ENCODE measurements around the gene IGF2R.
"Not testable (repeated sequence)": the region's sequence is repeated elsewhere in the genome, so short reads cannot be mapped to it uniquely, and the experiment has no call there.

IGF2R gene

GRCh38 chr6:160079686-160080043 lies 110.8 kb downstream of the IGF2R start:
- Mint-ChIP-seq H3K9me3 (no peaks in the 10 kb centered on the region), H3K36me3 (ENCODE audit: insufficient read depth) (peaks cover 69% of the 10 kb centered on the region), H3K27me3 (no peaks in the 10 kb centered on the region), H3K27ac (no peak overlapping the region), H3K4me1 (ENCODE audit: low read depth in 2 of 2) (peaks cover 5% of the 10 kb centered on the region in 2 donors), H3K4me3 (no peak overlapping the region)
- no peak for ATAC-seq (replicated peaks)
- DNase-seq, result no peak

GRCh38 chr6:160080097-160080496 lies 111.2 kb downstream of the IGF2R start:
- no peak for DNase-seq
- H3K4me3 Mint-ChIP-seq, result no peak overlapping the region
- H3K36me3 Mint-ChIP-seq (ENCODE audit: insufficient read depth), result peaks cover 70% of the 10 kb centered on the region
- no peak for ATAC-seq (replicated peaks)
- H3K27me3 Mint-ChIP-seq, result no peaks in the 10 kb centered on the region
- peaks cover 6 to 7% of the 10 kb centered on the region in 2 donors for H3K4me1 Mint-ChIP-seq (ENCODE audit: low read depth in 2 of 2)
- H3K27ac Mint-ChIP-seq, result no peak overlapping the region
- no peaks in the 10 kb centered on the region for H3K9me3 Mint-ChIP-seq

- Mint-ChIP-seq H3K4me1 (ENCODE audit: low read depth in 2 of 2) (peaks cover 15 to 16% of the 10 kb centered on the region in 2 donors), H3K27ac (no peak overlapping the region), H3K27me3 (no peaks in the 10 kb centered on the region), H3K4me3 (no peak overlapping the region), H3K9me3 (no peaks in the 10 kb centered on the region), H3K36me3 (ENCODE audit: insufficient read depth) (peaks cover 73% of the 10 kb centered on the region)
- ATAC-seq (replicated peaks) (no peak), DNase-seq (no peak)
These were observed 112.5 kb downstream of the IGF2R start for GRCh38 chr6:160081398-160081797.

- H3K9me3 Mint-ChIP-seq, result no peaks in the 10 kb centered on the region
- no peak overlapping the region for H3K4me3 Mint-ChIP-seq
- ATAC-seq (replicated peaks), result no peak
- H3K4me1 Mint-ChIP-seq (ENCODE audit: low read depth in 2 of 2), result peaks cover 15 to 16% of the 10 kb centered on the region in 2 donors
- peak overlapping the region; percentile 72 to 73 for H3K27ac Mint-ChIP-seq
- peaks cover 77% of the 10 kb centered on the region for H3K36me3 Mint-ChIP-seq (ENCODE audit: insufficient read depth)
- DNase-seq, result no peak
- H3K27me3 Mint-ChIP-seq, result no peaks in the 10 kb centered on the region
These were observed 113.7 kb downstream of the IGF2R start for GRCh38 chr6:160082627-160083026.

- Mint-ChIP-seq H3K9me3 (no peaks in the 10 kb centered on the region), H3K27me3 (no peaks in the 10 kb centered on the region), H3K4me1 (ENCODE audit: low read depth in 2 of 2) (peaks cover 15 to 16% of the 10 kb centered on the region in 2 donors), H3K27ac (peak overlapping the region; percentile 66 to 68), H3K4me3 (peak overlapping the region in 1 of 2 donors; percentile 32), H3K36me3 (ENCODE audit: insufficient read depth) (peaks cover 91% of the 10 kb centered on the region)
- DNase-seq (no peak), ATAC-seq (replicated peaks) (no peak)
These were observed 115.4 kb downstream of the IGF2R start for GRCh38 chr6:160084198-160084776.

- Mint-ChIP-seq H3K4me1 (ENCODE audit: low read depth in 2 of 2) (peaks cover 15 to 16% of the 10 kb centered on the region in 2 donors), H3K36me3 (ENCODE audit: insufficient read depth) (peaks cover 92% of the 10 kb centered on the region), H3K4me3 (peak overlapping the region in 1 of 2 donors; percentile 17), H3K9me3 (no peaks in the 10 kb centered on the region), H3K27ac (peak overlapping the region in 1 of 2 donors; percentile 72), H3K27me3 (no peaks in the 10 kb centered on the region)
- DNase-seq (no peak), ATAC-seq (replicated peaks) (no peak)
These were observed 116.3 kb downstream of the IGF2R start for GRCh38 chr6:160085226-160085625.

- Mint-ChIP-seq H3K36me3 (ENCODE audit: insufficient read depth) (peaks cover 89% of the 10 kb centered on the region), H3K9me3 (no peaks in the 10 kb centered on the region), H3K27ac (peak overlapping the region; percentile 49 to 72), H3K4me1 (ENCODE audit: low read depth in 2 of 2) (peaks cover 15 to 16% of the 10 kb centered on the region in 2 donors), H3K27me3 (no peaks in the 10 kb centered on the region), H3K4me3 (peak overlapping the region in 1 of 2 donors; percentile 17)
- DNase-seq (no peak), ATAC-seq (replicated peaks) (peak; percentile 59)
These were observed 117.0 kb downstream of the IGF2R start for GRCh38 chr6:160085713-160086505.

GRCh38 chr6:160086754-160087153 lies 117.9 kb downstream of the IGF2R start:
- H3K36me3 Mint-ChIP-seq (ENCODE audit: insufficient read depth), result peaks cover 86% of the 10 kb centered on the region
- ATAC-seq (replicated peaks), result no peak

GRCh38 chr6:160088069-160088783 lies 119.3 kb downstream of the IGF2R start:
- Mint-ChIP-seq H3K36me3 (ENCODE audit: insufficient read depth) (peaks cover 81% of the 10 kb centered on the region), H3K4me1 (ENCODE audit: low read depth in 2 of 2) (peaks cover 15 to 16% of the 10 kb centered on the region in 2 donors), H3K27ac (peak overlapping the region in 1 of 2 donors; percentile 53), H3K4me3 (no peak overlapping the region), H3K27me3 (no peaks in the 10 kb centered on the region), H3K9me3 (no peaks in the 10 kb centered on the region)
- ATAC-seq (replicated peaks) (no peak), DNase-seq (no peak)

More at GRCh38 chr6:160086754-160087153, 117.9 kb downstream of the IGF2R start:
- H3K27ac Mint-ChIP-seq, result peak overlapping the region in 1 of 2 donors; percentile 49
- H3K4me1 Mint-ChIP-seq (ENCODE audit: low read depth in 2 of 2), result peaks cover 15 to 16% of the 10 kb centered on the region in 2 donors
- no peak for DNase-seq
- H3K27me3 Mint-ChIP-seq, result no peaks in the 10 kb centered on the region
- no peaks in the 10 kb centered on the region for H3K9me3 Mint-ChIP-seq
- H3K4me3 Mint-ChIP-seq, result no peak overlapping the region

GRCh38 chr6:160088784-160089533 lies 120.1 kb downstream of the IGF2R start:
- peaks cover 14 to 15% of the 10 kb centered on the region in 2 donors for H3K4me1 Mint-ChIP-seq (ENCODE audit: low read depth in 2 of 2)
- DNase-seq, result no peak
- no peak overlapping the region for H3K27ac Mint-ChIP-seq
- no peak overlapping the region for H3K4me3 Mint-ChIP-seq
- no peak for ATAC-seq (replicated peaks)
- no peaks in the 10 kb centered on the region for H3K9me3 Mint-ChIP-seq
- H3K36me3 Mint-ChIP-seq (ENCODE audit: insufficient read depth), result peaks cover 79% of the 10 kb centered on the region
- H3K27me3 Mint-ChIP-seq, result no peaks in the 10 kb centered on the region

GRCh38 chr6:160089534-160089897 lies 120.6 kb downstream of the IGF2R start:
- Mint-ChIP-seq H3K36me3 (ENCODE audit: insufficient read depth) (peaks cover 79% of the 10 kb centered on the region), H3K4me3 (no peak overlapping the region), H3K4me1 (ENCODE audit: low read depth in 2 of 2) (peaks cover 10 to 16% of the 10 kb centered on the region in 2 donors), H3K27ac (no peak overlapping the region), H3K9me3 (no peaks in the 10 kb centered on the region), H3K27me3 (no peaks in the 10 kb centered on the region)
- ATAC-seq (replicated peaks), result no peak
- DNase-seq, result no peak

GRCh38 chr6:160090442-160091239 lies 121.8 kb downstream of the IGF2R start:
- not testable (repeated sequence) for H3K4me3 Mint-ChIP-seq; H3K27ac Mint-ChIP-seq; H3K9me3 Mint-ChIP-seq; DNase-seq; H3K27me3 Mint-ChIP-seq; ATAC-seq (replicated peaks); H3K4me1 Mint-ChIP-seq (ENCODE audit: low read depth in 2 of 2)
- H3K36me3 Mint-ChIP-seq (ENCODE audit: insufficient read depth), result peaks cover 77% of the 10 kb centered on the region

All from effector memory CD8-positive, alpha-beta T cell (primary cell).